Measurements from ENCODE around the gene TMPRSS6. TPM values are rescaled to one million over a fixed set of nuclear protein-coding genes. Genes with fewer than 3 reads are reported as not detected.

TMPRSS6 gene
- total and polyA plus RNA-seq, 2 experiments from 2014 or later, result 0.05 TPM; not detected in 1

DNA sequence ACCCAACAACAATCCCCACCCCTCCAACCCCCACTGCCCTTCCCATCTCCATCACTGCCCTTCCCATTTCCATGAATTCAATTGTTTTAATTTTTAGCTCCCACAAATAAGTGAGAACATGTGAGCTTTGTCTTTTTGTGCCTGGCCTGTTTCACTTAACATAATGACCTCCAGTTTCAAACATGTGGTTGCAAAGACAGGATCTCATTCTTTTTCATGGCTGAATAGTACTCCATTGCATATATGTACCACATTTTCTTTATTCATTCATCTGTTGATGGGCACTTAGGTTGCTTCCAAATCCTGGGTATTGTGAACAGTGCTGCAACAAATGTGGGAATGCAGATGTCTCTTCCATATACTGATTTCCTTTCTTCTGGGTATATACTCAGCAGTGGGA is 41.2 kb upstream of the TMPRSS6 start:
- H3K9me3 ChIP-seq (ENCODE audit: low read depth), result no peaks in the 10 kb centered on the region
- H3K27me3 ChIP-seq (replicated peaks; ENCODE audit: insufficient read depth), result peaks cover 13% of the 10 kb centered on the region; the same call in 1 of the 2 replicates
- H3K9me2 ChIP-seq (ENCODE audit: insufficient read depth), result no peaks in the 10 kb centered on the region
- H3F3A ChIP-seq (ENCODE audit: insufficient read depth), result no peaks in the 10 kb centered on the region
- no peak overlapping the region for H3K4me3 ChIP-seq
- H3K4me2 ChIP-seq (ENCODE audit: unreplicated experiment), result no peak overlapping the region
- DNase-seq, result no peak
- H3K9ac ChIP-seq, result no peak overlapping the region
- no peaks in the 10 kb centered on the region for H3K36me3 ChIP-seq (ENCODE audit: low read depth)
- no peaks in the 10 kb centered on the region for H3K4me1 ChIP-seq (ENCODE audit: insufficient read depth)
- TF ChIP-seq EZH2phosphoT487 (IDR thresholded peaks at IDR 0.05; ENCODE audit: insufficient read depth, low read depth) (no peak), EZH2 (IDR thresholded peaks at IDR 0.05; ENCODE audit: insufficient read depth, poor library complexity, severe bottlenecking) (no peak)
- no peaks in the 10 kb centered on the region for H3K79me2 ChIP-seq (ENCODE audit: insufficient read depth)
- H3K27ac ChIP-seq, result no peak overlapping the region
- no peak overlapping the region for H2AFZ ChIP-seq
- H4K20me1 ChIP-seq (ENCODE audit: insufficient read depth), result no peaks in the 10 kb centered on the region
- in situ Hi-C loops (cut with MboI), result no loop called here

DNA sequence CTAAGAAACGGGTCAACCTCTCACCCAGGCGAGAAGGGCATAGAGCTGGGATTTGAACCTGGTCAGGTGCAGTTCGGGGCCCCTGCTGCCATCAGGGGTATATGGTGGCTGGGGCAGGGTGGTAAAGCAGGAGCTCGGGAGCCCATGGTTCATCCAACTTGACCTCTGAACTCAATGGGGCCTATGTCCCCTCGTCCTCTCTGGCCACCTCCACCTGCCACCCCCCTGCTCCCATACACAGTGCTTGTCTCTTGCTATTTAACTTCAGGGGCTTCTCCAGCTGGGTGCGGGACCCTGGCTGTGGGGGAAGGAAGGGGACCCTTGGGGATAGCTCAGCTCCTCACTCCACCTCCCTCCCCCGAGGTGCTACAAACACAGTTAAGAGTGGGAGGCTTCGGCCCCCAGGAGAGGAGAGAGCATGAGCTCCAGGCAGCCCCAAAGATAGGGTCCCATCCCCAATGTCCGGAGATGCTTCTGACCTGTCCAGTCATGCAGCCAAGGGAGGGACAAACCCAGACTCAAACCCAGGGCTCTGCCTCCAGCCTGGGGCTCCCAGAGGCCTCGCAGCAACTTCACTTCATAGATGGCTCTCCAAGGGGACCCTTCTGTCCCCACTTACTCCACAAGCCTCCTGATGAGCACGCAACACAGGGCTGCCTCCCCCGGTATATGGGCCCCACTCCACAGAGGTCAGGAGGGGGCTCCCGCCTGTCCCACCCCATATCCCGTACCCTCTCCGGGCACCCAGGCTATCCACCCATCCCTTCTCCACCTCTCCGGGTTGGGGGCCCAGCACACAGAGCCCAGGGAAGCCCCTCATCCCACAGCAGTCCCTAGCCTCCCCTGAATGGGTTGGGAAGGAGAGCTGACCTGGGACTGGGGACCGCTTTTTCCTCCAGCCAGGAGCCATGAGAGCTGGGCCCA is 39.5 kb upstream of the TMPRSS6 start:
- WGBS, 2 experiments (ENCODE audit: low coverage in 1 of 2, low lambda C conversion rate in 2 of 2, missing lambda C conversion rate in 2 of 2), result 67 to 69% methylated on average over 17 of the region's 17 CpGs
- no peaks in the 10 kb centered on the region for H3K36me3 ChIP-seq (ENCODE audit: low read depth)
- no peaks in the 10 kb centered on the region for H3K9me3 ChIP-seq (ENCODE audit: low read depth)
- no peak overlapping the region for H3K9ac ChIP-seq
- no peak overlapping the region for H3K4me2 ChIP-seq (ENCODE audit: unreplicated experiment)
- H2AFZ ChIP-seq, result no peak overlapping the region
- DNase-seq, result no peak
- no peaks in the 10 kb centered on the region for H3K4me1 ChIP-seq (ENCODE audit: insufficient read depth)
- no peak overlapping the region for H3K4me3 ChIP-seq
- peaks cover 28% of the 10 kb centered on the region for H3K27me3 ChIP-seq (replicated peaks; ENCODE audit: insufficient read depth)
- in situ Hi-C loops (cut with MboI), result no loop called here
- TF ChIP-seq EZH2phosphoT487 (IDR thresholded peaks at IDR 0.05; ENCODE audit: insufficient read depth, low read depth) (no peak), EZH2 (IDR thresholded peaks at IDR 0.05; ENCODE audit: insufficient read depth, poor library complexity, severe bottlenecking) (no peak)
- no peaks in the 10 kb centered on the region for H3F3A ChIP-seq (ENCODE audit: insufficient read depth)
- no peak overlapping the region for H3K27ac ChIP-seq
- H3K79me2 ChIP-seq (ENCODE audit: insufficient read depth), result no peaks in the 10 kb centered on the region
- no peaks in the 10 kb centered on the region for H3K9me2 ChIP-seq (ENCODE audit: insufficient read depth)
- H4K20me1 ChIP-seq (ENCODE audit: insufficient read depth), result no peaks in the 10 kb centered on the region

DNA sequence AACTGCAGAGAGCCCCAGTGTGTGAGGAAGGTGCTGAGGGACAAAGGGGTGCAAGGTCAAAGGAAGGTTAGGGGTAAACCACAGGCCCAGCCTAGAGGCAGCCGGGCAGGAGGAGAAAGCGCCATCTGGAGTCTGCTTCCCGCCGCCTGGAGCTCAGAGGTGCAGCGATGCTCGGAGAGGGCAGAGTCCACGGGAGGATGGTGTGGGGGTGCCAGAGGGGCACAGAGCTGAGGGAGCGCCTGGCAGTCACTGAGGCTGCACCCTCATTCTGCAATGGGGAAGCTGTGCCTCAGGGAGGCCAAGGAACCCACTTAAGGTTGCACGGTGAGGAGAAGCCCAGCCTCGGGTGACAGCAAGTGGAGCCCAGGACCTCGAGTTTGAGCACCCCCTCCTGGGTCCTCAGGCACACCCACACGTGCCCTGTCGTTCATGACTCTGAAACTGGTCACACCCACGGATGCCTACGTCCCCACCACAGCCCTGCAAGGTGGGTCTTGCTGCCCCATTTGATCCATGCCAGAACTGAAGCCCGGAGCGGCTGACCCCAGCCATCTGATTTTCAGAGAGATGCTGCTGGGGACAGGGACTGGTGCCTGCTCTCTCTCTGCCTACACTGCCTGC is 38.6 kb upstream of the TMPRSS6 start:
- Histone ChIP-seq H3K79me2 (ENCODE audit: insufficient read depth) (no peaks in the 10 kb centered on the region), H3K9me3 (ENCODE audit: low read depth) (no peaks in the 10 kb centered on the region), H3K9ac (no peak overlapping the region), H3K4me2 (ENCODE audit: unreplicated experiment) (no peak overlapping the region), H3K27ac (no peak overlapping the region), H3K9me2 (ENCODE audit: insufficient read depth) (no peaks in the 10 kb centered on the region), H2AFZ (no peak overlapping the region), H4K20me1 (ENCODE audit: insufficient read depth) (no peaks in the 10 kb centered on the region), H3K4me1 (ENCODE audit: insufficient read depth) (no peaks in the 10 kb centered on the region), H3K36me3 (ENCODE audit: low read depth) (no peaks in the 10 kb centered on the region), H3K27me3 (replicated peaks; ENCODE audit: insufficient read depth) (peaks cover 32% of the 10 kb centered on the region), H3K4me3 (no peak overlapping the region), H3F3A (ENCODE audit: insufficient read depth) (no peaks in the 10 kb centered on the region)
- no peak for DNase-seq
- WGBS, 2 experiments (ENCODE audit: low coverage in 1 of 2, low lambda C conversion rate in 2 of 2, missing lambda C conversion rate in 2 of 2), result 47 to 49% methylated on average over 16 to 17 of the region's 17 CpGs
- TF ChIP-seq EZH2phosphoT487 (IDR thresholded peaks at IDR 0.05; ENCODE audit: insufficient read depth, low read depth), result no peak
- no peak for TF ChIP-seq EZH2 (IDR thresholded peaks at IDR 0.05; ENCODE audit: insufficient read depth, poor library complexity, severe bottlenecking)
- in situ Hi-C loops (cut with MboI), result no loop called here

DNA sequence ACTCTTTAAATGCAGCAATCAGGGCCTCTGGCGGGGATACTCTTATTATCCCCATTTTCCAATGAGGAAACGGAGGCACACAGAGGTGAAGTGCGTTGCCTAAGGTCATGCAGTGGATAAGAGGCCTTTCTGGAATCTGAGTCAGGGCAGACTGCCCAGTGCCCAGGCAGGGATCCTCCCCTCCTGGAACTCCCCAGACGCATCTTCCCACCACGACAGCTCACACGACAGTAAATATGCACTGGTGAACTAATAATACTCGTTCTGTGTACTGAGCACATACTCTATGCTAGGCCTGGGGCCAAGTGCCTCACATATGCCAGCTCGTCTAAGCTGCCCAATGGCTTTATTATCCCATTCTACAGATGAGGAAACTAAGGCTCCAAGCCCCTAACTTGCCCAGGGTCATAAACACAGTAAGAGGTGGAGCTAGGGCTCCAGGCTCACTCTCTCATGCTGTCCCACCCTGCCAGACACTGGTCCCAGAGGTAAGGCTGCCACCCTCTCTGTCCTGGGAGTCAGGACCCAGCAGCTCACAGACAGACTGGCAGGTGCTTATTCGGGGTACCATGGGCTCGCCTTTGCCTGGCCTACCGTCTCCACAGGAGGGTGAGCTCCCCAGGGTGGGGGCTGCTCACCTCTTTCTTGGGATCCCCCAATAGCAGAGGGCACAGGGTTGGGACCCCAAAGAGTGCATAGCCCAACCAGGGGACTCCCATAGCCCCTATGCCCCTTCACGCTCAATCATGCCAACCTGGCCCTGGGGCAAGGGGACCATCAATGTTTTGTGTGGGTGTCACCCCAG is 37.9 kb upstream of the TMPRSS6 start:
- Histone ChIP-seq H4K20me1 (ENCODE audit: insufficient read depth) (no peaks in the 10 kb centered on the region), H3K9me3 (ENCODE audit: low read depth) (no peaks in the 10 kb centered on the region), H3K79me2 (ENCODE audit: insufficient read depth) (no peaks in the 10 kb centered on the region), H3K27ac (no peak overlapping the region), H3K4me2 (ENCODE audit: unreplicated experiment) (no peak overlapping the region), H3K4me1 (ENCODE audit: insufficient read depth) (no peaks in the 10 kb centered on the region), H3F3A (ENCODE audit: insufficient read depth) (no peaks in the 10 kb centered on the region), H3K27me3 (replicated peaks; ENCODE audit: insufficient read depth) (peaks cover 34% of the 10 kb centered on the region), H3K9ac (no peak overlapping the region), H3K9me2 (ENCODE audit: insufficient read depth) (no peaks in the 10 kb centered on the region), H3K4me3 (no peak overlapping the region), H2AFZ (no peak overlapping the region), H3K36me3 (ENCODE audit: low read depth) (no peaks in the 10 kb centered on the region)
- WGBS, 2 experiments (ENCODE audit: low coverage in 1 of 2, low lambda C conversion rate in 2 of 2, missing lambda C conversion rate in 2 of 2), result 72 to 77% methylated on average over 12 of the region's 12 CpGs
- DNase-seq, result no peak
- TF ChIP-seq EZH2 (IDR thresholded peaks at IDR 0.05; ENCODE audit: insufficient read depth, poor library complexity, severe bottlenecking) (no peak), EZH2phosphoT487 (IDR thresholded peaks at IDR 0.05; ENCODE audit: insufficient read depth, low read depth) (no peak)
- in situ Hi-C loops (cut with MboI), result no loop called here
